GM21390 (cell line): ENCODE measurements around the gene CAP1.
A peak's percentile ranks its signal among the peaks of the same experiment; 100 is the strongest.
"Not testable (repeated sequence)": the region's sequence is repeated elsewhere in the genome, so short reads cannot be mapped to it uniquely, and the experiment has no call there.

Experiments used
- ATAC-seq: cut with Tn5 transposase; IDR thresholded peaks from one replicate; pipeline ENCODE4 v1.9.1; 2021; ENCODE audit not compliant: unreplicated experiment

CAP1 gene

GRCh38 chr1:40040511-40041465, at the start of gene CAP1:
Gene CAP1, plus strand, starts transcription at chr1:40040729. Its CDS starts 18,618 bp downstream, at chr1:40059347.
- peak; percentile 73 for ATAC-seq

DNA sequence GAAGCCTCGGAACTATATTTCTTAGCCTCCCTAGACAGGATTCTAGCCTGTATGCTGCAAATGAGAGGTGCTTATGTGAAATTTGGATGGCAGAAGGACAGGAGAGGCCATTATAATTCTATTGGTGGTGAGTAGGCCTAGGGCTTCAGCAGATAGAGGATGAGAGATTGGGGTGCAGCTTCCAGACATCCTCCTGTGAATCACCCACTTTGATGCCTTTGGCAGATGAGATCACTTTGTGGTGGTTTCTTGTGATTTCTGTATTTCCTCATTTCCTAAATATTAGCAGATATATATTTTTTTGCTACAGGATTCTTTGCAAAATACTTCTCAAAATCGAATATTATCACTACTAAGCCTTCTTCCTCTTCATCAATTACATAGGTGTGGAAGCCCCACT, 48.3 kb upstream of the CAP1 start:
- no peak for ATAC-seq

DNA sequence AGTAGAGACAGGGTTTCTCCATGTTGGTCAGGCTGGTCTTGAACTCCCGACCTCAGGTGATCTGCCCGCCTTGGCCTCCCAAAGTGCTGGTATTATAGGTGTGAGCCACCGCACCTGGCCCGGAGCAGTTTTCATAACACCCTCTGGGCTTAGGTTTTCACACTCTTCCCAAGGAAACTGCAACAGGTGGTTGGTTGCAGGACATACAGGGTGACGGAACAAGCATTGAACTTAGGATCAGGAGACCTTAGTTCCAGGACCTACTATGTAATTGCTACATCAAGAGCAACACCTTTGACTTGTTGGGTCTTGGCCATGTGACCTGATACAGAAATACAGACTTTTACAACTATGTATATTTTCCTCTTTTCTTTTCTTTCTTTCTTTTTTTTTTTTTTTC, 47.6 kb upstream of the CAP1 start:
- ATAC-seq = no peak

DNA sequence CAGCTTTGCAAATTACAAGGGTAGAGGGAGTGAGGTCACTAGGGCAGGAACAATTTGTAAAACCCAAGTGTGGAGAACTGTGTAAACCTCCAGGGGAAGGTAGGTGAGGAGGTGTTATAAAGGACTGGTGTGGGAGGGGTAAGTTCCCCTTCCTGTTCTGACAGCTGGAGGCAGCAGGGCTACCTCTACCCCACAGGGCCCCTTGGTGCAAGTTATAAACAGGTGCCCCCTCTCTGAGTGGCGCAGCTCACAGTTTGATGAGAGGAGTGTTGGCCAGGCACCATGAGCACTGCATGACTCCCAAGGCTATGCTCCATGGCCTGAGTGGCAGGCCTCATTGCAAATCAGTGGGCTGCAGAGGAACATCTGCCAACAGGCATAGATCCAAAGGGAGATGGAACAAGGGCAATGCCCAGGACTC, 44.5 kb upstream of the CAP1 start:
- ATAC-seq = peak; percentile 87

DNA sequence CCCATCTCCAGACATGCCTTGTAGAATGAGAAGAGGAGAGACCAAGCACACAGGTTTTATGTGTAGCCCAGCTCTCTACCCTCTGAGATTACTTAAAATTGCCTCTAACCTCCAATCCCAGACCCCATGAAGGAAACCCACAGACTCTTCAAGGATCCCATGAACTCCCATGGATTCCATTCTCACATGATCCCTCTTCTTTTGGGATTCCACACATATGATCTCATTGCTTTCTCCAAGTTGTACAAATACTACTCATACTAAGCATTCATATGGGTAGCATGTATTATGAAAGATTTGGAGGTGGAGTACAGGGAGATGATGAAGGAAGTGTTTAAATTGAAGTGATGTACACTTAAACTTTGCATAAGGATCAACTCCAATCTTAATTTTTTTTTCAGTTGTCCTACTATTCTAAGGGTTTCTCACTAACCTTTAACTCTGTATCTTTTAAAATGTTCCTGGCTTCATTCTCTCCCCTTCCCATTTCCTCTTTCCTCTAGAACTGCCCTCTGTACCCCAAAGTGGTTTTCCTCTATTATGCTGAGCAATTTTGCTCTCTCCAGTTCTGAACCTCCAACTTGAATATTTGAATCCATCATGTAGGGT, 44.0 kb upstream of the CAP1 start:
- ATAC-seq = no peak

GRCh38 chr1:40001456-40001855, 39.1 kb upstream of the CAP1 start:
- no peak for ATAC-seq

DNA sequence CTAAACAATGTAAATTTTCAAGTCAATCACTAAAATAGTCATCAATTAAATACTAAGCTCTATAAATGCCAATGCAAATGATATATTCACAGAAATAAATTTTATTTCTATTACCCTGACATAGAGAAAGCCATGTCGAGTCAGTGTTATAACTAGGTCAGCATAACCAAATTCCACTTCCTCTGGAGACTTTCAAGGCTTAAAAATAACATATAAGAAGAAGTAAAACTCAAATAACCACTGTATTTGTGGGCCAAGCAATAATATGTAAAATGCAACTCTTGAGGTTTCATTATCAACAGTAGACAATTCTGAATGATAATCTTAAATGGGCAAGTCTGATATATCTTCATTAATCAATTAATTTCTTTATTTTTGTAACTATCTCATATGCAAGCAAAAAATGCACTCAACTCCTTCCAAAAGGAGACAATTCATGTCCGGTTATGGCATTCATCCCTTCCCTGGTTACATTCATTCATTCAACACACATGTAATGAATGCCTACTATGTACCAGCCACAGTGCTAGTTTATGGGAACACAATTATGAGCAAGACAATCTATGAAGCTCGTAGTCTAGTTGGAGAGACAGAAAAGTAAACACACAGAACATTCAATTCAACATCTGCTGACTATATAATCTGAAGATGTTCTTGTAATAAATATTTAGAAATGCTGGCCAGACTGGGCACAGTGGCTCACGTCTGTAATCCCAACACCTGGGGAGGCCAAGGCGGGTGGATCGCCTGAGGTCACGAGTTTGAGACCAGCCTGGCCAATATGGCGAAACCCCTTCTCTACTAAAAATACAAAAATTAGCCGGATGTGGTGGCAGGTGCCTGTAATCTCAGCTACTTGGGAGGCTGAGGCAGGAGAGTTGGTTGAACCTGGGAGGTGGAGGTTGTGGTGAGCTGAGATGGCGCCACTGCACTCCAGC, 37.1 kb upstream of the CAP1 start:
- peak; percentile 78 for ATAC-seq

DNA sequence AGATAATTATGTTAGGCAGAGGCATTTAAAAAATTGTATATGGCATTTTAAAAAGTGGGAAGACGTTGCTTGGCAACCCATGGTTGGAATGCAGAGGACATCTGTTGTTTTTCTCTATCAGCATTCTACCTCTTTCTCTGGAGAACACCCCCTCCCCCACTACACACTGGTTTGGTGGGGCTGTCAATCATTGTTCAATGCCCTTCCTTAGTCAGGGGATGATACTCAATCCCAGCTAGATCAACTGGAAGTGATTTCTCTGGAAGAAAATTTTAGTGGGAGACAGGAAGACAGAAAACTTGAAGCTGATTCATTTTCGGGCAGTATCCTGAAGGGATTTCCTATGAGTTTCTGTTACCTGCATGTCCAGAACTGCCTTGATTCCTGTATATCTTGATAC, 35.7 kb upstream of the CAP1 start:
- no peak for ATAC-seq

GRCh38 chr1:40007481-40008034, 33.0 kb upstream of the CAP1 start:
- not testable (repeated sequence) for ATAC-seq

DNA sequence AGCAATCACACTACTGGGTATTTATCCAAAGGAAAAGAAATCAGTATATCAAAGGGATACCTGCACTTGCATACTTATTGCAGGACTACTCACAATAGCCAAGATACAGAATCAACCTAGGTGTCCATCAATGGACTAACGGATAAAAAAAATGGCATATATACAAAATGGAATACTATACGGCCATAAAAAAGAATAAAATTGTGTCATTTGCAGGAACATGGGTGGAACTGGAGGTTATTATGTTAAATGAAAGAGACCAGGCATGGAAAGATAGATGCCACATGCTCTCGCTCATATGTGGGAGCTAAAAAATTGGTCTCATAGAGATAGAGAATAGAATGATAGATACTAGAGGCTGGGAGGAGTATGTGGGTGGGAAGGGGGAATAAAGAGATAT, 29.3 kb upstream of the CAP1 start:
- ATAC-seq = no peak

- no peak for ATAC-seq
Measured at GRCh38 chr1:40014253-40014706, 26.2 kb upstream of the CAP1 start.

GRCh38 chr1:40014812-40015594, 25.5 kb upstream of the CAP1 start:
- ATAC-seq = no peak

DNA sequence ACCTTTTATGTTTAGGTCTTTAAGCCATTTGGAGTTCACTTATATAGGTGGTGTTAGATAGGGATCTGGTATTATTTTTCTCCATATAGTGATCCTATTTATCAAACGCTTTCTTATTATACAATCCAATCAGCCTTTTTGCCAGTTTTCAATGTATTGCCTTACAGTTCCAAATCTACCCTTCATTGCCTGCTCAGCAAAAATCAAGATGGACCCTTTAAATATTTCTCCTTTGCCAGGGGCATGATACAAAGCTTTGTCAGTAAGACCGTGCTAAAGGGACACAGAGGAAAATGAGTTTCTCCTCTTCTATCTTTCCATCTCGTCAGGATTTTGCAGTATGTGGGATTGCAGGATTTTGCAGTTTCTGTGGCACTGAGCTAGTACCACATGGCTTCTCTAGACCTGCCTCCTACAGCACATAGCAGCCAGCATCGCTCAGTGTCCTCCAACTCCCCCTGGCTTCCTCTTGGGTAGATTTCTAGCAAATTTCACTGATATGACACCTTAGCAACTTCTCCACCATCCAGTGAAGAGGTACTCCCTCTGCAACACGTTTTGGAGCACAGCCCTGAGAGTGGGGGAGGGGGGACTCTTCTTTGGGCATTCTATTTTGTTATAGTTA, 22.5 kb upstream of the CAP1 start:
- ATAC-seq = no peak

- ATAC-seq = no peak
Measured at GRCh38 chr1:40020447-40021085, 20.0 kb upstream of the CAP1 start.

DNA sequence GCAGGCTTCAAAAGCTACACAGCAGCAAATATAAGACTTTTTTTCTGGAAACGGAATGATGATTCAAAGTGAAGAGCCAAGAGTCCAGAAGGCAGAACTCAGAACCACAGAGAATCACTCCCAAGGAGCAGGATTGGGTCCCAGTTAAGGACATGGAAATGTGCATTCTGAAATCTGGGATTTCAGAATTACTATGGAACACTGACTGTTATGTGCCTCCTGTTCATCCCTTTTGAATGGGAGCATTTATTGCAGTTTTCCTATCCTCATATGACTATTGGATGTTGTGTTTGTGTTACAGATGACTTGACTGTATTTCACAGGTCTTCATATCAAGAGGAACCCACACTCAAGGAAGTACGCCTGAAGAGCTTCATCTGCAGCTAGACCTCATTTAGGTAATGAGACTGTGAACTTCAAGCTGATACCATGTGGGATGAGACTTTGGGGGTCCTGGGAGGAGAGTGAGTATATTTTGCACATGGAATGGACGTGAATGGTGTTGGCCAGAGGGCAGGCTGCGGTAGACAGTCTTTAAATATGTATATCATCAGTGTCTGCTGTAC, 17.1 kb upstream of the CAP1 start:
- no peak for ATAC-seq

- ATAC-seq = no peak
Measured at GRCh38 chr1:40024671-40025070, 15.9 kb upstream of the CAP1 start.

- no peak for ATAC-seq
Measured at GRCh38 chr1:40027647-40028046, 12.9 kb upstream of the CAP1 start.

- ATAC-seq = no peak
Measured at GRCh38 chr1:40029608-40030007, 10.9 kb upstream of the CAP1 start.
